Measurements from ENCODE around the gene SEMA4G.

The SEMA4G gene

DNA sequence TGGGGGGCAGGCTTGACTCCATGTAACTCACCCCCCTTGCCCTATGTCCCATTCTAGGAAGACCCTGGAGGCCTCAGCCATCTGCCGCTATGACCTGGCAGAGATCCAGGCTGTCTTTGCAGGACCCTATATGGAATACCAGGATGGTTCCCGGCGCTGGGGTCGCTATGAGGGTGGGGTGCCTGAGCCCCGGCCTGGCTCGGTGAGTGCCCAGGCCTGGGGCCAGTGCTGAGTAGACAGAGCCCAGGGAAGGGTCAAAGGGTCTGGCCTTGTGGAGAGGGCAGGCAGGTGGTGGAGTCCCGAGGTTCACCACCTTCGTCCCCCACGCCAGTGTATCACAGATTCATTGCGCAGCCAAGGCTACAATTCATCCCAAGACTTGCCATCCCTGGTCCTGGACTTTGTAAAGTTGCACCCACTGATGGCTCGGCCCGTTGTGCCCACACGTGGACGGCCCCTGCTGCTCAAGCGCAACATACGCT lies 10.5 kb downstream of the SEMA4G start:
- no peak overlapping the region for H3K27ac ChIP-seq (ENCODE audit: low read depth, low read length)
- no peaks in the 10 kb centered on the region for H3K79me2 ChIP-seq (ENCODE audit: insufficient read depth, low read length)
- H3K9ac ChIP-seq (ENCODE audit: low read length): no peak overlapping the region
- H3K9me2 ChIP-seq (replicated peaks; ENCODE audit: insufficient read depth, low read length): no peaks in the 10 kb centered on the region
- no peaks in the 10 kb centered on the region for H4K20me1 ChIP-seq (ENCODE audit: low read depth, low read length)
- no peak overlapping the region for H3K4me2 ChIP-seq (ENCODE audit: low read depth, low read length, poor library complexity, severe bottlenecking)
- no peak overlapping the region for H2AFZ ChIP-seq (ENCODE audit: low read depth, low read length, severe bottlenecking)
- no peaks in the 10 kb centered on the region for H3K9me3 ChIP-seq (ENCODE audit: insufficient read depth, low read length)
- H3F3A ChIP-seq (ENCODE audit: insufficient read depth): no peaks in the 10 kb centered on the region
- no peak overlapping the region for H3K4me3 ChIP-seq (ENCODE audit: insufficient read depth, low read length, poor library complexity, severe bottlenecking)
- no peak for TF ChIP-seq EZH2phosphoT487 (conservative IDR thresholded peaks at IDR 0.05; ENCODE audit: low read length)
- TF ChIP-seq, protein P1, sequence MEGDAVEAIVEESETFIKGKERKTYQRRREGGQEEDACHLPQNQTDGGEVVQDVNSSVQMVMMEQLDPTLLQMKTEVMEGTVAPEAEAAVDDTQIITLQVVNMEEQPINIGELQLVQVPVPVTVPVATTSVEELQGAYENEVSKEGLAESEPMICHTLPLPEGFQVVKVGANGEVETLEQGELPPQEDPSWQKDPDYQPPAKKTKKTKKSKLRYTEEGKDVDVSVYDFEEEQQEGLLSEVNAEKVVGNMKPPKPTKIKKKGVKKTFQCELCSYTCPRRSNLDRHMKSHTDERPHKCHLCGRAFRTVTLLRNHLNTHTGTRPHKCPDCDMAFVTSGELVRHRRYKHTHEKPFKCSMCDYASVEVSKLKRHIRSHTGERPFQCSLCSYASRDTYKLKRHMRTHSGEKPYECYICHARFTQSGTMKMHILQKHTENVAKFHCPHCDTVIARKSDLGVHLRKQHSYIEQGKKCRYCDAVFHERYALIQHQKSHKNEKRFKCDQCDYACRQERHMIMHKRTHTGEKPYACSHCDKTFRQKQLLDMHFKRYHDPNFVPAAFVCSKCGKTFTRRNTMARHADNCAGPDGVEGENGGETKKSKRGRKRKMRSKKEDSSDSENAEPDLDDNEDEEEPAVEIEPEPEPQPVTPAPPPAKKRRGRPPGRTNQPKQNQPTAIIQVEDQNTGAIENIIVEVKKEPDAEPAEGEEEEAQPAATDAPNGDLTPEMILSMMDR (IDR thresholded peaks at IDR 0.05; ENCODE audit: insufficient read depth, low read length, poor library complexity, severe bottlenecking): no peak
- no peaks in the 10 kb centered on the region for H3K27me3 ChIP-seq (ENCODE audit: low read length)
- no peaks in the 10 kb centered on the region for H3K36me3 ChIP-seq (ENCODE audit: low read length)

DNA sequence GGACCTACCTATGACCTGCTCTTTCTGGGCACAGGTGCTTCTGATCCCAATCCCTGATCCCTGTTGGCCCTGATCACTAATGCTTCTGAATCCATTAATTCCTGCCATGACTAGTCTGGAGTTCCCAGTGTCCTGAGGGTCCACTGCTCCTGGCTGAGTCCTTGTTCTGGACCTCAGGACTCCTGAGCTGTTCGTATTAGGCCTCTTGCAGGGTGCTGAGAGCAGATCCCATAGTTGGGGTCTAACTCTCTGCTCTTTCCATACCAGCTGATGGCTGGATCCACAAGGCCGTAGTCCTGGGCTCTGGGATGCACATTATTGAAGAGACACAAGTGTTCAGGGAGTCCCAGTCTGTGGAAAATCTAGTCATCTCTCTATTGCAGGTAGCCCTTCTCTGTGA lies 11.0 kb downstream of the SEMA4G start:
- no peak overlapping the region for H2AFZ ChIP-seq (ENCODE audit: low read depth, low read length, severe bottlenecking)
- H3K9ac ChIP-seq (ENCODE audit: low read length): no peak overlapping the region
- no peaks in the 10 kb centered on the region for H3K79me2 ChIP-seq (ENCODE audit: insufficient read depth, low read length)
- no peaks in the 10 kb centered on the region for H3K36me3 ChIP-seq (ENCODE audit: low read length)
- no peak overlapping the region for H3K4me3 ChIP-seq (ENCODE audit: insufficient read depth, low read length, poor library complexity, severe bottlenecking)
- H3K9me3 ChIP-seq (ENCODE audit: insufficient read depth, low read length): no peaks in the 10 kb centered on the region
- H3K27me3 ChIP-seq (ENCODE audit: low read length): no peaks in the 10 kb centered on the region
- H3K9me2 ChIP-seq (replicated peaks; ENCODE audit: insufficient read depth, low read length): no peaks in the 10 kb centered on the region
- H3F3A ChIP-seq (ENCODE audit: insufficient read depth): no peaks in the 10 kb centered on the region
- TF ChIP-seq, protein P1 (IDR thresholded peaks at IDR 0.05; ENCODE audit: insufficient read depth, low read length, poor library complexity, severe bottlenecking): no peak
- no peak for TF ChIP-seq EZH2phosphoT487 (conservative IDR thresholded peaks at IDR 0.05; ENCODE audit: low read length)
- H3K4me2 ChIP-seq (ENCODE audit: low read depth, low read length, poor library complexity, severe bottlenecking): no peak overlapping the region
- no peak overlapping the region for H3K27ac ChIP-seq (ENCODE audit: low read depth, low read length)
- no peaks in the 10 kb centered on the region for H4K20me1 ChIP-seq (ENCODE audit: low read depth, low read length)

DNA sequence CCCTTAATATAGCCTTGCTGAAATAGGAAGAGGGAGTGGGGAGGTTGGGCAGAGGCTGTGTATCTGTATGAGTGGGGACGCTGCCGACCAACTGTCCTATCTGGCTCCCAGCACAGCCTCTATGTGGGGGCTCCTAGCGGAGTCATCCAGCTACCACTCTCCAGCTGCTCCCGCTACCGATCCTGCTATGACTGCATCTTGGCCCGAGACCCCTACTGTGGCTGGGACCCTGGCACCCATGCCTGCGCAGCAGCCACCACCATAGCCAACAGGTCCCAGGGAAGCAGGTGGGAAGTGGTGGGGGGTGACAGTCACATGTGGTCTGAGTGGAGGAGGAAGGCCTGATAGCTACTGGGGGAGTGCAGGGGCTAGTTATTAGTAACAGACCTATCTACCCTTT lies 11.4 kb downstream of the SEMA4G start:
- Histone ChIP-seq H3K9me3 (ENCODE audit: insufficient read depth, low read length) (no peaks in the 10 kb centered on the region), H3K27ac (ENCODE audit: low read depth, low read length) (no peak overlapping the region), H3K4me3 (ENCODE audit: insufficient read depth, low read length, poor library complexity, severe bottlenecking) (no peak overlapping the region), H2AFZ (ENCODE audit: low read depth, low read length, severe bottlenecking) (no peak overlapping the region), H3K79me2 (ENCODE audit: insufficient read depth, low read length) (0 out of 2 replicates have a peak, but pooled peaks cover 2% of the 10 kb centered on the region), H3K9me2 (replicated peaks; ENCODE audit: insufficient read depth, low read length) (no peaks in the 10 kb centered on the region), H3K9ac (ENCODE audit: low read length) (no peak overlapping the region), H3F3A (ENCODE audit: insufficient read depth) (no peaks in the 10 kb centered on the region), H4K20me1 (ENCODE audit: low read depth, low read length) (no peaks in the 10 kb centered on the region), H3K36me3 (ENCODE audit: low read length) (no peaks in the 10 kb centered on the region), H3K27me3 (ENCODE audit: low read length) (no peaks in the 10 kb centered on the region), H3K4me2 (ENCODE audit: low read depth, low read length, poor library complexity, severe bottlenecking) (no peak overlapping the region)
- TF ChIP-seq, protein P1 (IDR thresholded peaks at IDR 0.05; ENCODE audit: insufficient read depth, low read length, poor library complexity, severe bottlenecking): no peak
- no peak for TF ChIP-seq EZH2phosphoT487 (conservative IDR thresholded peaks at IDR 0.05; ENCODE audit: low read length)
